Measurements from ENCODE around the gene CCSER1.

The CCSER1 gene

DNA sequence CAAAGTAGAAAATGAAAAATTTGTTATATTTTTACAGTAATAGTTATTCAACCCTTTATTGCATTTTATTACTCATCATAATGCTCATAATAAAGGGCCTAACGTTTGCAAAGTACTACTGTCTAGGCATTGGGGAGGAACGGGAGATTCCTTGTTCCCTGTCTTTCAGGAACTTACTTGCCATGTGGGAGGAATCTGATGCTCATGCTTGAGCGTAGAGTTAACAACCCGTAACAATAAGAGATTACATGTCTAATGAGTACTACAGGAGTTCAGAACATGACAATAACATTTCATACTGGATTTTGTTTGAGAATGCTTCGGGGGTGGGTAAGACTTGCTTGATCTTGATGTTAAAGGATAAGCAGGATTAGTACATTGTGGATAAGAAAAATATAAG lies 2.9 kb downstream of the CCSER1 start:
- Histone ChIP-seq H3K9ac (ENCODE audit: low read depth, low read length) (no peak overlapping the region), H3K9me3 (ENCODE audit: insufficient read depth, low read depth, low read length) (no peaks in the 10 kb centered on the region), H3K36me3 (ENCODE audit: insufficient read depth, low read depth, low read length) (no peaks in the 10 kb centered on the region), H3K27ac (ENCODE audit: low read length) (no peak overlapping the region), H3K4me1 (ENCODE audit: insufficient read depth, low read length) (peaks cover 6% of the 10 kb centered on the region), H3K4me3 (ENCODE audit: low read length) (no peak overlapping the region), H3K27me3 (ENCODE audit: insufficient read depth, low read length) (peaks cover 54% of the 10 kb centered on the region)

DNA sequence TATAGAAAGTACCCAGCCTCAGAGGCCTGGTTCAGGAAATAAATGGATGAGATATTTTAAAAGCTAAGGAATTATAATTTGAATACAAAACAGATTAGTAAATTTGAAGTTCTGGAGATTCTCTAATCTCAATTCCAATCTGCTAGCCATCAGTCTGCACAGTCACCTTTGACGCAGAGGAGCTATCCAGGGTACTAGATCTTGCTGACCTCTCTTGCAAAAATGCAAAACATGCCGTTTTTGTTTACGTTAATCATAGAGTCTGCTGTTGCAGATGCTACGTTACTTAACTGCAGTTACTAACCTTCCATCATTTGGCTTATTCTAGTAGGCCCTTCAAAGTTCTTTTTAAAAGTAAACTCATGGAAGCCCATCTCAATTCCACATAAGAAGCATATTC lies 10.4 kb downstream of the CCSER1 start:
- Histone ChIP-seq H3K4me1 (ENCODE audit: insufficient read depth, low read length) (no peaks in the 10 kb centered on the region), H3K4me3 (ENCODE audit: low read length) (no peak overlapping the region), H3K9ac (ENCODE audit: low read depth, low read length) (no peak overlapping the region), H3K27me3 (ENCODE audit: insufficient read depth, low read length) (no peaks in the 10 kb centered on the region), H3K9me3 (ENCODE audit: insufficient read depth, low read depth, low read length) (no peaks in the 10 kb centered on the region), H3K27ac (ENCODE audit: low read length) (no peak overlapping the region), H3K36me3 (ENCODE audit: insufficient read depth, low read depth, low read length) (no peaks in the 10 kb centered on the region)

DNA sequence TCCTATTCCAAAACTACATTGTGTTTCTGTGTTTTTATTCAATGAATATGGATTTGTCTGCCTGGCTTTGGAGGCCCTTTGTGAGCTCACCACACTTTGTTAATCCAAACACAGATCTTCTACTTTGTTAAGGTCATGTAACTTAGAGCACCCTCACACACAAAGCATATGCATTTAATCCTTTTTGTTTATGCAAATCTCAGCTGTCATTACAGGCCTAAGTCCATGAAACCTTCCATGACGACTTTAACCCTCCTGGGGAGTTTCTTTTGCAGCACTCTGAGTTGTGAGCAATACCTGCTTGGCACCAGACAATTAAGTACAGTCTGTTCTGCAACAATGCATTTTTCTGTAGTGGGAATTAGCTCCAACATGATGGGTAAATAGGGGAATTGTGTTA lies 14.9 kb downstream of the CCSER1 start:
- Histone ChIP-seq H3K9ac (ENCODE audit: low read depth, low read length) (no peak overlapping the region), H3K9me3 (ENCODE audit: insufficient read depth, low read depth, low read length) (no peaks in the 10 kb centered on the region), H3K27me3 (ENCODE audit: insufficient read depth, low read length) (no peaks in the 10 kb centered on the region), H3K27ac (ENCODE audit: low read length) (no peak overlapping the region), H3K4me3 (ENCODE audit: low read length) (no peak overlapping the region), H3K4me1 (ENCODE audit: insufficient read depth, low read length) (peaks cover 7% of the 10 kb centered on the region; the same call in 1 of the 2 replicates), H3K36me3 (ENCODE audit: insufficient read depth, low read depth, low read length) (no peaks in the 10 kb centered on the region)

DNA sequence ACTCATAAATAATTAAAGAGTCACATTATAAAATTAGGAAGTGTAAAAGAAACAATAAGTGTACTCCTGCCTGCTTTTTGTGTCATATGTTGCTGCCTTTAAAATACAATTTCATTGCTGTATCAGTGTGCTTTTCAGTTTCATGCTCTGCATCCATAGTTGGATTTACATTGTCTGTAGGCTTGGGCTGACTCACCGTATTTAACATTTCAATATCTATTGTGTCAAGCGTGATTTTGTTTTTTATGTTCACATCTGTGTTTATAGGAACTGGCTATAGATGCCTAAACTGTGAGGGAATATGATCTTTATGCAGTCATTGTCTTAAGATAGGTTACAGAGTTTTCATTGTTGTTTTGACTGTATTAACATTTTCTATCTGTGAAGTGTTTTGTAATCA lies 18.1 kb downstream of the CCSER1 start:
- Histone ChIP-seq H3K36me3 (ENCODE audit: insufficient read depth, low read depth, low read length) (no peaks in the 10 kb centered on the region), H3K27ac (ENCODE audit: low read length) (no peak overlapping the region), H3K4me3 (ENCODE audit: low read length) (no peak overlapping the region), H3K4me1 (ENCODE audit: insufficient read depth, low read length) (peaks cover 7% of the 10 kb centered on the region; the same call in 1 of the 2 replicates), H3K27me3 (ENCODE audit: insufficient read depth, low read length) (no peaks in the 10 kb centered on the region), H3K9ac (ENCODE audit: low read depth, low read length) (no peak overlapping the region), H3K9me3 (ENCODE audit: insufficient read depth, low read depth, low read length) (no peaks in the 10 kb centered on the region)

GRCh38 chr4:90146306-90146705 lies 19.1 kb downstream of the CCSER1 start:
- Histone ChIP-seq H3K4me3 (ENCODE audit: low read length) (no peak overlapping the region), H3K9me3 (ENCODE audit: insufficient read depth, low read depth, low read length) (no peaks in the 10 kb centered on the region), H3K27me3 (ENCODE audit: insufficient read depth, low read length) (no peaks in the 10 kb centered on the region), H3K9ac (ENCODE audit: low read depth, low read length) (no peak overlapping the region), H3K36me3 (ENCODE audit: insufficient read depth, low read depth, low read length) (no peaks in the 10 kb centered on the region), H3K4me1 (ENCODE audit: insufficient read depth, low read length) (peaks cover 7% of the 10 kb centered on the region; the same call in 1 of the 2 replicates), H3K27ac (ENCODE audit: low read length) (no peak overlapping the region)

DNA sequence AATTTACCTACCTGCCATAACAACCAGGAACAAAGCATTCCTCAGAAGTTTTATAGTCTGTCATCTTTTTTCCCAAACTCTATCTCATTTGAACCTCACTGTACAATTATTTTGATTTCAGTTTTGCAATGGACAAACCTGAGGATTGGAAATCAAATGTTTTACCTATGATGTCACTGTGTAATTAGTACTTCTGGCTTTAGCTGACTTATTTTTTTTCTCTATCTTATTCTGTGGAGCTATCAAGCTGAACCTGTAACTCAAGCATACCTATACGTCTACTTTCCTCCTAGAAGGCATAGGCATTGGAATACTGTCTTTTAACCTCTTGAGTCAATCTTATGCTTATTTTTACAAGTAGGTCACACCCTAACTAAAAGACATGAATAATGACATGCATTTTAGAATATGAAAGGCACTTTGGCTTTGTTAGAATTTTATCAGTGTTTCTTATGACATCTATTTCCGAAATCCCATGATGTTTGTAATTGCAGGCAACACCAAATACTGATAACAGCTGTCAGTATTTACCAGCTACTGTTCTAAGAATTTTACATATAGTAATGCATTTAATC lies 21.5 kb downstream of the CCSER1 start:
- Histone ChIP-seq H3K4me3 (ENCODE audit: low read length) (no peak overlapping the region), H3K9me3 (ENCODE audit: insufficient read depth, low read depth, low read length) (no peaks in the 10 kb centered on the region), H3K27ac (ENCODE audit: low read length) (no peak overlapping the region), H3K9ac (ENCODE audit: low read depth, low read length) (no peak overlapping the region), H3K27me3 (ENCODE audit: insufficient read depth, low read length) (no peaks in the 10 kb centered on the region), H3K4me1 (ENCODE audit: insufficient read depth, low read length) (peaks cover 7% of the 10 kb centered on the region; the same call in 1 of the 2 replicates), H3K36me3 (ENCODE audit: insufficient read depth, low read depth, low read length) (no peaks in the 10 kb centered on the region)

- no peak overlapping the region for H3K9ac ChIP-seq (ENCODE audit: low read depth, low read length)
- no peaks in the 10 kb centered on the region for H3K9me3 ChIP-seq (ENCODE audit: insufficient read depth, low read depth, low read length)
- no peak overlapping the region for H3K4me3 ChIP-seq (ENCODE audit: low read length)
- H3K27me3 ChIP-seq (ENCODE audit: insufficient read depth, low read length), result no peaks in the 10 kb centered on the region
- no peaks in the 10 kb centered on the region for H3K36me3 ChIP-seq (ENCODE audit: insufficient read depth, low read depth, low read length)
- no peak overlapping the region for H3K27ac ChIP-seq (ENCODE audit: low read length)
- H3K4me1 ChIP-seq (ENCODE audit: insufficient read depth, low read length), result no peaks in the 10 kb centered on the region
Observed at GRCh38 chr4:90152024-90152423, 24.8 kb downstream of the CCSER1 start.

- no peak overlapping the region for H3K4me3 ChIP-seq (ENCODE audit: low read length)
- H3K27me3 ChIP-seq (ENCODE audit: insufficient read depth, low read length), result no peaks in the 10 kb centered on the region
- H3K9me3 ChIP-seq (ENCODE audit: insufficient read depth, low read depth, low read length), result no peaks in the 10 kb centered on the region
- H3K4me1 ChIP-seq (ENCODE audit: insufficient read depth, low read length), result no peaks in the 10 kb centered on the region
- H3K9ac ChIP-seq (ENCODE audit: low read depth, low read length), result no peak overlapping the region
- H3K36me3 ChIP-seq (ENCODE audit: insufficient read depth, low read depth, low read length), result no peaks in the 10 kb centered on the region
- no peak overlapping the region for H3K27ac ChIP-seq (ENCODE audit: low read length)
Observed at GRCh38 chr4:90159193-90159592, 32.0 kb downstream of the CCSER1 start.

DNA sequence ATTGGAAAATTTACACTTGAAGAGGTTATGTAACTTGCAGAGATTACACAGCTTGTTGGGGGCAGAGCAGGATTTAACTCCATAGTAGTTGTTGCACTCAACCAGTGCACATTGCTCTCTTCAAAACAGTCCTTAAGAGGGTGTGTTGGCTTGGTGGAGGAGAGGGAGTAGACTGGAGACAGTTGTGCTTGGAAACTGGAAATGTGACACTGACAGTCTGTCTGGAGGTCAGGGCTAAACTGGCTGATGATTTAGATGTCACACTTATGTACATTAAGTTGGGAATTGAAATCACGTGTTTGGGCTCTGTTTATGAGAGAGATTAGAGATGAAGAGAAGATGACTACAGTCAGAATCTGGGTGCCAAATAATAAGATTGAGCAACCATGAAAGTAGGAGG lies 32.9 kb downstream of the CCSER1 start:
- no peak overlapping the region for H3K9ac ChIP-seq (ENCODE audit: low read depth, low read length)
- no peak overlapping the region for H3K4me3 ChIP-seq (ENCODE audit: low read length)
- no peak overlapping the region for H3K27ac ChIP-seq (ENCODE audit: low read length)
- H3K36me3 ChIP-seq (ENCODE audit: insufficient read depth, low read depth, low read length), result no peaks in the 10 kb centered on the region
- H3K4me1 ChIP-seq (ENCODE audit: insufficient read depth, low read length), result no peaks in the 10 kb centered on the region
- H3K9me3 ChIP-seq (ENCODE audit: insufficient read depth, low read depth, low read length), result no peaks in the 10 kb centered on the region
- no peaks in the 10 kb centered on the region for H3K27me3 ChIP-seq (ENCODE audit: insufficient read depth, low read length)

- Histone ChIP-seq H3K27me3 (ENCODE audit: insufficient read depth, low read length) (no peaks in the 10 kb centered on the region), H3K4me3 (ENCODE audit: low read length) (no peak overlapping the region), H3K9me3 (ENCODE audit: insufficient read depth, low read depth, low read length) (no peaks in the 10 kb centered on the region), H3K27ac (ENCODE audit: low read length) (no peak overlapping the region), H3K4me1 (ENCODE audit: insufficient read depth, low read length) (no peaks in the 10 kb centered on the region), H3K36me3 (ENCODE audit: insufficient read depth, low read depth, low read length) (no peaks in the 10 kb centered on the region), H3K9ac (ENCODE audit: low read depth, low read length) (no peak overlapping the region)
Observed at GRCh38 chr4:90162566-90162965, 35.4 kb downstream of the CCSER1 start.

GRCh38 chr4:90163872-90164271 lies 36.7 kb downstream of the CCSER1 start:
- Histone ChIP-seq H3K27me3 (ENCODE audit: insufficient read depth, low read length) (no peaks in the 10 kb centered on the region), H3K36me3 (ENCODE audit: insufficient read depth, low read depth, low read length) (no peaks in the 10 kb centered on the region), H3K27ac (ENCODE audit: low read length) (no peak overlapping the region), H3K4me3 (ENCODE audit: low read length) (no peak overlapping the region), H3K9me3 (ENCODE audit: insufficient read depth, low read depth, low read length) (no peaks in the 10 kb centered on the region), H3K4me1 (ENCODE audit: insufficient read depth, low read length) (no peaks in the 10 kb centered on the region), H3K9ac (ENCODE audit: low read depth, low read length) (no peak overlapping the region)

DNA sequence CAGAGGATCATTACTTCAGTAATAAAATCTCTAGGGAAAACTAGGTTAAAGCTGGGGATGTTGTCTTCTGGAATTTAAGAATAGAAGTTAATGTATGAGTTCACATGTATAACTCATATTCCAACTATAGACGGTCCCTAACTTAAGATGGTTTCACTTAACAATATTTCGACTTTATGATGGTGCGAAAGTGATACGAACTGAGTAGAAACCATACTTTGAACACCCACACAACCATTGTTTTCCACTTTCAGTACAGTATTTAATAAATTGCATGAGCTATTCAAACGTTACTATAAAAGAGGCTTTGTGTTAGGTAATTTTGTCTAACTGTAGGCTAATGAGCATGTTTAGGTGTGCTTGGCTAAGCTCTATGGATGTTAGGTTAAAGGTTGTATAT lies 38.7 kb downstream of the CCSER1 start:
- H3K9ac ChIP-seq (ENCODE audit: low read depth, low read length), result no peak overlapping the region
- H3K4me1 ChIP-seq (ENCODE audit: insufficient read depth, low read length), result no peaks in the 10 kb centered on the region
- H3K27me3 ChIP-seq (ENCODE audit: insufficient read depth, low read length), result no peaks in the 10 kb centered on the region
- no peaks in the 10 kb centered on the region for H3K36me3 ChIP-seq (ENCODE audit: insufficient read depth, low read depth, low read length)
- H3K27ac ChIP-seq (ENCODE audit: low read length), result no peak overlapping the region
- no peaks in the 10 kb centered on the region for H3K9me3 ChIP-seq (ENCODE audit: insufficient read depth, low read depth, low read length)
- H3K4me3 ChIP-seq (ENCODE audit: low read length), result no peak overlapping the region

Measured in iPS-20b (cell line).